ENCODE results near the gene STK32B.
"Not testable (repeated sequence)": the region's sequence is repeated elsewhere in the genome, so short reads cannot be mapped to it uniquely, and the experiment has no call there.

The STK32B gene

DNA sequence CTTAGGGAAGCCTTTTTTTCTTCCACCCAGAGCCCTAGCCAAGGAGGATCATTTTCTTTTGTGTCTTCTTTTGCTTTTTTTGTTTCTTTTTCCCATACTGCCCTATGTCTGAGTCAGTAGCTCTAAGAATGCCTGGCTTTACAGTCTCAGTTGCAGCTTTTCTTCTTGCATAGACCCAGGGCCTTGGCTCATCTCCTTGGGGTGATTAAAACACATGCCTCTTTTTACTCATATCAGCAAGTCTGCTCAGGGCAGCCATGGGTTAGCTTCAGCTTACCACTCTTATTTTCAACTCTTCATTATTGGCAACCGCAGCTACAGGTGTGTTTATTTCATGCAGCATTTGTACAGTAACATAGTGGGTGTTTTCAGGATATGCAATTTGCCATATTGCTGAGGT is 196.5 kb downstream of the STK32B start:
- in situ Hi-C loops (cut with MboI; ENCODE audit: low sequenced_read_pairs): no loop called here

GRCh38 chr4:5249727-5250126 is 198.4 kb downstream of the STK32B start:
- in situ Hi-C loops (cut with MboI; ENCODE audit: low sequenced_read_pairs): no loop called here

DNA sequence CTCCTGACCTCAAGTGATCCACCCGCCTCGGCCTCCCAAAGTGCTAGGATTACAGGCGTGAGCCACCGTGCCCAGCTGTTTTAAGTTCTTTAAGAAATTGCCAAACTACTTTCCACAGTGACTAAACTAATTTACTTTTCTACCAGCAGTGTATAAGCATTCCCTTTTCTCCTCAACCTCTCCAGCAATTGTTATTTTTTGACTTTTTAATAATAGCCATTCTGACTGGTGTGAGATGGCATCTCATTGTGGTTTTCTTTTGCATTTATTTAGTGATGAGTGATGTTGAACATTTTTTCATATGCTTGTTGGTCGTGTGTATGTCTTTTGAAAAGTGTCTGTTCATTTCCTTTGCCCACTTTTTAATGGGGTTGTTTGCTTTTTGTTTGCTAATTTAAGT is 199.3 kb downstream of the STK32B start:
- in situ Hi-C loops (cut with MboI; ENCODE audit: low sequenced_read_pairs): not testable (repeated sequence)

GRCh38 chr4:5256421-5256820 is 205.1 kb downstream of the STK32B start:
- in situ Hi-C loops (cut with MboI; ENCODE audit: low sequenced_read_pairs): no loop called here

DNA sequence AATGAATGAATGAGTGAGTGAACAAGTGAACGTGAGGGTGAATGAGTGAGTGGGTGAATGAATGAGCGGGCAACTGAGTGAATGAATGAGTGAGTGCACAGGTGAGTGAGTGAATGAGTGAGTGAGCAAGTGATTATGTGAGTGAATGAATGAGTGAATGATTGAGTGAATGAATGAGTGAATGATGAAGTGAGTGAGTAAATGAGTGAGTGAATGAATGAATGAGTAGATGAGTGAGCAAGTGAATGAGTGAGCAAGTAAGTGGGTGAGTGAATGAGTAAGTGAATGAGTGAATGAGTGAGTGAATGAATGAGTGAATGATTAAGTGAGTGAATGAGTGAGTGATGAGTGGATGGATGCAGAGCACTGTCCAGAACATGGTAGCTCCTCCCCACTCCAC is 205.8 kb downstream of the STK32B start:
- in situ Hi-C loops (cut with MboI; ENCODE audit: low sequenced_read_pairs): no loop called here

DNA sequence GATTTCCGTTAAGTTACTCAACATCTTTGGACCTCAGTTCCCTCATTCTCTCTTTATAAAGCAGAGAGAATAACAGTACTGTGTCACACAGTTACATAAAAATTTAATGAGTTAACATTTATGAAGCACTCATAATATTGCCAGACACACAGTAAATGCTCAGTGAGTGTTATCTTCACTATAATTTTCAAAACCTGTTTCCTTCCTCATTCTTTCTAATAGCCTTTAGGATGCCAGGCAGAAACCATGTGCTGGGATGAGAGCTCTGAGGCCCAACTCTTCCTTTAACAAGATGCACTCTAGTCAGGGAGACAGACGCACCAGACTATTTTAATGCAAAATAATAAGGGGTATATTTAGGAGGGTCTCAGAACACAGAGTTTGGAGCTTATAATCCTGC is 208.2 kb downstream of the STK32B start:
- in situ Hi-C loops (cut with MboI; ENCODE audit: low sequenced_read_pairs): no loop called here

DNA sequence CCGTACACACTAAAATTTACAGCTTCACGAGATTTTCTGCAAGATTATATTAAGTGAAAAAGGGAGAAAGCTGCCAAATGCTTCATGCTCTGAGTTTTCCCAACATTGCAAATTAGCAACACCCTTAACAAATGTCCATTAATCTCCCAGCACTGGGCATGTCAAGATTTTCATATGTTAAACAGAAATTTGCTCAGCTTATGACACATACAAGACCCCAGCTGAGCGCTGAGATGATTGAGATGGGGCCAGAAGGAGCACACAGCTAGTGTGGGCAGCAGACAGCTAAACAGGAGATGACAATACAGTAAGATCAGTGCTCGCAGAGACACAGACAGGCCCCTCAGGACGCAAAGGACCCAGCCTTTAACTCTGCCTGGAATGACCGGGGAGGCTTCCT is 208.8 kb downstream of the STK32B start:
- in situ Hi-C loops (cut with MboI; ENCODE audit: low sequenced_read_pairs): no loop called here

GRCh38 chr4:5261866-5262265 is 210.6 kb downstream of the STK32B start:
- in situ Hi-C loops (cut with MboI; ENCODE audit: low sequenced_read_pairs): no loop called here

- in situ Hi-C loops (cut with MboI; ENCODE audit: low sequenced_read_pairs): no loop called here
These were observed 215.7 kb downstream of the STK32B start for GRCh38 chr4:5266991-5267390.

GRCh38 chr4:5267408-5267807 is 216.1 kb downstream of the STK32B start:
- in situ Hi-C loops (cut with MboI; ENCODE audit: low sequenced_read_pairs): no loop called here

GRCh38 chr4:5276475-5277075 is 225.3 kb downstream of the STK32B start:
- in situ Hi-C loops (cut with MboI; ENCODE audit: low sequenced_read_pairs): no loop called here

DNA sequence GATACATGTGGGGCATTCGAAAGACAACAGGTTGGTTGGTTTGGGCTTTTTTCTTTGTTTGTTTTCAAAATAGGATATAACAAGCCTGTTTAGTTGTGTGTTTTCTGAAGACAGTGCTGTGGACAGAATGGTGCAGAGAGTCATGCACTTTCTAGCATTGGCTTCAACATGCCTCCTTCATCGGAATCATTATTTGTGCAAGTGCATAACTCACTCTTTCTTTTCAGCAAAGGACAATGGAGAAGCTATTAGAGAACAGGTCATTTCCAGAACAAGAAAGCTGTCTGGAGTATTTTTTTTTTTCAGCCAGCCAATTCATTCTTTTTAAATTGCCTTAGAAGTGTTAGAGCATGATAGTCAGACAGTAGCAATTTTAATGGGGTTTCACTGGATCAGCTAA is 225.8 kb downstream of the STK32B start:
- in situ Hi-C loops (cut with MboI; ENCODE audit: low sequenced_read_pairs): no loop called here

DNA sequence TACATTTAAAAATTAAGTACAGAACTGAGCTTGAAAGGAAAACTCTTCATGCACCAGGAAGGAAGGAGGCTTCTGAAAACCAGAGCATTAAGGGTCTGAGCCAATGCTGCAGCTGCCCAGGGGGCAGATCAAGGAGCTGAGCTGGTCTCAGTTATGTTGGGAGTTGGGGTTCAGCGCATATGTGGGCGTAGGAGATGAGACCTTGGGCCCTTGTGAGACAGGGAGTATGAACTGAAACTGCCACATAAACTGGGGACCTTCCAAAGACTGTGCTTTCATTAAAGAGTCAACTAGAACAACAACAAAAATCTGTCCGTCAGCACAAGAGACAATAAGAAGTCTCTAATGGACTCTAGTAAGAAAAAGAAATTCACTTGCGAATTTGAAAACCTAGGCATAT is 226.9 kb downstream of the STK32B start:
- in situ Hi-C loops (cut with MboI; ENCODE audit: low sequenced_read_pairs): no loop called here

GRCh38 chr4:5280069-5280468 is 228.8 kb downstream of the STK32B start:
- in situ Hi-C loops (cut with MboI; ENCODE audit: low sequenced_read_pairs): not testable (repeated sequence)

GRCh38 chr4:5280828-5281227 is 229.5 kb downstream of the STK32B start:
- in situ Hi-C loops (cut with MboI; ENCODE audit: low sequenced_read_pairs): no loop called here

GRCh38 chr4:5283837-5284236 is 232.6 kb downstream of the STK32B start:
- in situ Hi-C loops (cut with MboI; ENCODE audit: low sequenced_read_pairs): no loop called here

- in situ Hi-C loops (cut with MboI; ENCODE audit: low sequenced_read_pairs): no loop called here
These were observed 233.2 kb downstream of the STK32B start for GRCh38 chr4:5284517-5284916.

DNA sequence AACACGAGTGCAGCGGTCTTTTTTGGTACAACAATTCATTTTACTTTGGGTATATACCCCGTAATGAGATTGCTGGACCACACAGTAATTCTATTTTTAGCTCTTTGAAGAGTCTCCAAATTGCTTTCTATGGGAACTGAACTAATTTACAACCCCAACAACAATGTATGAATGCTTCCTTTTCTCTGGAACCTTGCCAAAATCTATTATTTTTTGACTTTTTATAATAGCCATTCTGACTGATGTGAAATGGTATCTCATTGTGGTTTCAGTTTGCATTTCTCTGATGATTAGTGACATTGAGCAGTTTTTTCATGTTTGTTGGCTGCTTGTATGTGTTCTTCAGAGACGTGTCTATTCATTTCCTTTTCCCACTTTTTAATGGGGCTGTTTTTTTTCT is 240.8 kb downstream of the STK32B start:
- in situ Hi-C loops (cut with MboI; ENCODE audit: low sequenced_read_pairs): no loop called here

DNA sequence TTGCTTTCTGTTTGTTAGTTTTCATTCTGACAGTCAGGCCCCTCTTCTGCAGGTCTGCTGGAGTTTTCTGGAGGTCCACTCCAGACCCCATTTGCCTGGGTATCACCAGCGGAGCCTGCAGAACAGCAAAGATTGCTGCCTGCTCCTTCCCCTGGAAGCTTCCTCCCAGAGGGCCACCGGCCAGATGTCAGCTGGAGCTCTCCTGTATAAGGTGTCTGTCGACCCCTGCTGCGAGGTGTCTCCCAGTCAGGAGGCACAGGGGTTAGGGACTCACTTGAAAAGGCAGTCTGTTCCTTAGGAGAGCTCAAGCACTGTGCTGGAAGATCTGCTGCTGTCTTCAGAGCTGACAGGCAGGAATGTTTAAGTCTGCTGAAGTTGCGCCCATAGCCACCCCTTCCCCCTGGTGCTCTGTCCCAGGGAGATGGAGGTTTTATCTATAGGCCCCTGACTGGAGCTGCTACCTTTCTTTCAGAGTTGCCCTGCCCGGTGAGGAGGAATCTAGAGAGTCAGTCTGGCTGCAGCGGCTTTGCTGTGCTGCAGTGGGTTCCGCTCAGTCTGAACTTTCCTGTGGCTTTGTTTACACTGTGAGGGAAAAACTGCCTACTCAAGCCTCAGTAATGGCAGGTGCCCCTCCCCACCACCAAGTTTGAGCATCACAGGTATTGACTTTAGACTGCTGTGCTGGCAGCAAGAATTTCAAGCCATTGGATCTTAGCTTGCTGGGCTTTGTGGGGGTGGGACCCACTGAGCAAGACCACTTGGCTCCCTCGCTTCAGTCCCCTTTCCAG is 246.9 kb downstream of the STK32B start:
- in situ Hi-C loops (cut with MboI; ENCODE audit: low sequenced_read_pairs): not testable (repeated sequence)

GRCh38 chr4:5300283-5300682 is 249.0 kb downstream of the STK32B start:
- in situ Hi-C loops (cut with MboI; ENCODE audit: low sequenced_read_pairs): no loop called here

GRCh38 chr4:5307928-5308327 is 256.6 kb downstream of the STK32B start:
- in situ Hi-C loops (cut with MboI; ENCODE audit: low sequenced_read_pairs): no loop called here

DNA sequence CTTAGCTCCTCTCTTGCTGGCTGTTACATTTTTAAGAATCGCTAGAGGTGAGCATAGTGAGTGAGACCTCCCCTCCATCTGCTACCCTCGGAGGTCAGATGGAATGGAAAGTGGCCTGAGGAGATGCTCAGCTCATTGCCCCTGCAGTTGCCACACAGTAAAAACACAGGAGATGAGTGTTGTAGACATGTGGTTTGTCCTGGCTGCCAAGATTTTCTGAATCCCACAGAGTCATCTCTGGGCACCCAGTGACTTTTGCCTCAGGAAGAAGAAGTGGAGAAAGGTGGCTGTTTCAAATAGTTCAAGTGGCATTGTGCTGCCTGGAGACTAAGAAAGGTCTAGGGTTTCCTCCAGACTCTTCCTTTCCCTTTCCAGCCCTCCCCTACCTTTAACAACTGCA is 271.0 kb downstream of the STK32B start:
- in situ Hi-C loops (cut with MboI; ENCODE audit: low sequenced_read_pairs): no loop called here

All from HL-60/S4 (cell line).